Measurements from ENCODE around the gene DEPDC7.
"Not testable (repeated sequence)": the region's sequence is repeated elsewhere in the genome, so short reads cannot be mapped to it uniquely, and the experiment has no call there.

Gene DEPDC7

GRCh38 chr11:33027233-33027632 lies 11.6 kb downstream of the DEPDC7 start:
- H3K4ac ChIP-seq (ENCODE audit: low read depth in 1 of 2, low read length in 2 of 2) = no peak overlapping the region
- H2AK5ac ChIP-seq (ENCODE audit: low read length, severe bottlenecking) = no peak overlapping the region
- no peak for DNase-seq
- WGBS = 93% methylated on average over 2 of the region's 2 CpGs
- H3K4me3 ChIP-seq (ENCODE audit: insufficient read depth in 1 of 2, low read depth in 1 of 2, low read length in 2 of 2) = no peak overlapping the region
- no peak overlapping the region for H4K8ac ChIP-seq (ENCODE audit: low read length)
- peaks cover 6% of the 10 kb centered on the region for H3K79me1 ChIP-seq (replicated peaks; ENCODE audit: low read length, poor library complexity, severe bottlenecking)
- H3K4me1 ChIP-seq (ENCODE audit: control insufficient read depth, insufficient read depth, low read depth, low read length) = no peaks in the 10 kb centered on the region
- no peak overlapping the region for H3K14ac ChIP-seq (ENCODE audit: low read length in 2 of 2)
- H2BK120ac ChIP-seq (ENCODE audit: low read depth, low read length) = no peak overlapping the region
- H2BK12ac ChIP-seq (ENCODE audit: low read length in 2 of 2) = no peak overlapping the region
- no peak overlapping the region for H2BK5ac ChIP-seq (ENCODE audit: low read depth, low read length, poor library complexity, severe bottlenecking)
- H3K23ac ChIP-seq (ENCODE audit: low read length in 2 of 2) = no peak overlapping the region
- no peak overlapping the region for H3K18ac ChIP-seq (ENCODE audit: low read depth in 1 of 2, low read length in 2 of 2)
- H3K27me3 ChIP-seq (ENCODE audit: control insufficient read depth in 1 of 2, insufficient read depth in 1 of 2, low read length in 2 of 2) = no peaks in the 10 kb centered on the region
- H3K27ac ChIP-seq (ENCODE audit: low read length, poor library complexity, severe bottlenecking) = no peak overlapping the region
- no peak overlapping the region for H3K9ac ChIP-seq (ENCODE audit: low read length)
- H2BK15ac ChIP-seq (ENCODE audit: low read depth, poor library complexity, severe bottlenecking) = no peak overlapping the region
- no peaks in the 10 kb centered on the region for H3K9me3 ChIP-seq (ENCODE audit: control insufficient read depth, low read length)
- H3K4me2 ChIP-seq (ENCODE audit: low read length, poor library complexity, severe bottlenecking) = no peak overlapping the region
- H2AFZ ChIP-seq (ENCODE audit: low read depth, low read length) = no peak overlapping the region
- H4K91ac ChIP-seq (ENCODE audit: low read length) = no peak overlapping the region
- peaks cover 0 to 4% of the 10 kb centered on the region in 2 experiments for H3K36me3 ChIP-seq (ENCODE audit: control insufficient read depth in 1 of 2, insufficient read depth in 2 of 2, low read depth in 1 of 2, low read length in 2 of 2)

GRCh38 chr11:33027846-33028536 lies 12.3 kb downstream of the DEPDC7 start:
- Histone ChIP-seq H4K8ac (ENCODE audit: low read length) (no peak overlapping the region), H4K91ac (ENCODE audit: low read length) (no peak overlapping the region), H3K79me1 (replicated peaks; ENCODE audit: low read length, poor library complexity, severe bottlenecking) (peaks cover 6% of the 10 kb centered on the region), H3K18ac (ENCODE audit: low read depth in 1 of 2, low read length in 2 of 2) (no peak overlapping the region), H3K14ac (ENCODE audit: low read length in 2 of 2) (no peak overlapping the region), H3K23ac (ENCODE audit: low read length in 2 of 2) (no peak overlapping the region), H2BK12ac (ENCODE audit: low read length in 2 of 2) (no peak overlapping the region), H3K27ac (ENCODE audit: low read length, poor library complexity, severe bottlenecking) (no peak overlapping the region), H3K4me3 (ENCODE audit: insufficient read depth in 1 of 2, low read depth in 1 of 2, low read length in 2 of 2) (no peak overlapping the region), H3K9me3 (ENCODE audit: control insufficient read depth, low read length) (no peaks in the 10 kb centered on the region), H3K9ac (ENCODE audit: low read length) (no peak overlapping the region), H3K4me2 (ENCODE audit: low read length, poor library complexity, severe bottlenecking) (no peak overlapping the region), H2BK15ac (ENCODE audit: low read depth, poor library complexity, severe bottlenecking) (no peak overlapping the region), H2AK5ac (ENCODE audit: low read length, severe bottlenecking) (no peak overlapping the region), H3K27me3 (ENCODE audit: control insufficient read depth in 1 of 2, insufficient read depth in 1 of 2, low read length in 2 of 2) (no peaks in the 10 kb centered on the region), H3K4ac (ENCODE audit: low read depth in 1 of 2, low read length in 2 of 2) (no peak overlapping the region), H2AFZ (ENCODE audit: low read depth, low read length) (no peak overlapping the region), H3K36me3 (ENCODE audit: control insufficient read depth in 1 of 2, insufficient read depth in 2 of 2, low read depth in 1 of 2, low read length in 2 of 2) (peaks cover 0 to 7% of the 10 kb centered on the region in 2 experiments), H2BK5ac (ENCODE audit: low read depth, low read length, poor library complexity, severe bottlenecking) (no peak overlapping the region), H3K4me1 (ENCODE audit: control insufficient read depth, insufficient read depth, low read depth, low read length) (no peaks in the 10 kb centered on the region), H2BK120ac (ENCODE audit: low read depth, low read length) (no peak overlapping the region)
- peak; percentile 22 for DNase-seq
- no CpG with 5 or more reads among the region's 4 CpGs for WGBS

- Histone ChIP-seq H3K18ac (ENCODE audit: low read depth in 1 of 2, low read length in 2 of 2) (no peak overlapping the region), H4K8ac (ENCODE audit: low read length) (no peak overlapping the region), H3K4me3 (ENCODE audit: insufficient read depth in 1 of 2, low read depth in 1 of 2, low read length in 2 of 2) (no peak overlapping the region), H2BK12ac (ENCODE audit: low read length in 2 of 2) (no peak overlapping the region), H2AK5ac (ENCODE audit: low read length, severe bottlenecking) (no peak overlapping the region), H3K27ac (ENCODE audit: low read length, poor library complexity, severe bottlenecking) (no peak overlapping the region), H2BK5ac (ENCODE audit: low read depth, low read length, poor library complexity, severe bottlenecking) (no peak overlapping the region), H2AFZ (ENCODE audit: low read depth, low read length) (no peak overlapping the region), H3K4me1 (ENCODE audit: control insufficient read depth, insufficient read depth, low read depth, low read length) (no peaks in the 10 kb centered on the region), H3K9ac (ENCODE audit: low read length) (no peak overlapping the region), H3K4ac (ENCODE audit: low read depth in 1 of 2, low read length in 2 of 2) (no peak overlapping the region), H3K9me3 (ENCODE audit: control insufficient read depth, low read length) (no peaks in the 10 kb centered on the region), H3K14ac (ENCODE audit: low read length in 2 of 2) (no peak overlapping the region), H3K23ac (ENCODE audit: low read length in 2 of 2) (no peak overlapping the region), H2BK120ac (ENCODE audit: low read depth, low read length) (no peak overlapping the region), H4K91ac (ENCODE audit: low read length) (no peak overlapping the region), H3K79me1 (replicated peaks; ENCODE audit: low read length, poor library complexity, severe bottlenecking) (peaks cover 5% of the 10 kb centered on the region), H3K27me3 (ENCODE audit: control insufficient read depth in 1 of 2, insufficient read depth in 1 of 2, low read length in 2 of 2) (no peaks in the 10 kb centered on the region), H2BK15ac (ENCODE audit: low read depth, poor library complexity, severe bottlenecking) (no peak overlapping the region), H3K4me2 (ENCODE audit: low read length, poor library complexity, severe bottlenecking) (no peak overlapping the region), H3K36me3 (ENCODE audit: control insufficient read depth in 1 of 2, insufficient read depth in 2 of 2, low read depth in 1 of 2, low read length in 2 of 2) (peaks cover 0 to 7% of the 10 kb centered on the region in 2 experiments)
- no peak for DNase-seq
- 94% methylated on average over 2 of the region's 2 CpGs for WGBS
These were observed 12.8 kb downstream of the DEPDC7 start for GRCh38 chr11:33028537-33028914.

GRCh38 chr11:33029218-33029617 lies 13.5 kb downstream of the DEPDC7 start:
- not testable (repeated sequence) for H2AK5ac ChIP-seq (ENCODE audit: low read length, severe bottlenecking); H3K18ac ChIP-seq (ENCODE audit: low read depth in 1 of 2, low read length in 2 of 2); H2AFZ ChIP-seq (ENCODE audit: low read depth, low read length); H4K8ac ChIP-seq (ENCODE audit: low read length); H3K23ac ChIP-seq (ENCODE audit: low read length in 2 of 2); H3K4ac ChIP-seq (ENCODE audit: low read depth in 1 of 2, low read length in 2 of 2); DNase-seq; H3K27me3 ChIP-seq (ENCODE audit: control insufficient read depth in 1 of 2, insufficient read depth in 1 of 2, low read length in 2 of 2); H2BK120ac ChIP-seq (ENCODE audit: low read depth, low read length); H2BK12ac ChIP-seq (ENCODE audit: low read length in 2 of 2); H3K79me1 ChIP-seq (replicated peaks; ENCODE audit: low read length, poor library complexity, severe bottlenecking); H3K4me3 ChIP-seq (ENCODE audit: insufficient read depth in 1 of 2, low read depth in 1 of 2, low read length in 2 of 2); H3K9ac ChIP-seq (ENCODE audit: low read length); H3K4me2 ChIP-seq (ENCODE audit: low read length, poor library complexity, severe bottlenecking); H2BK5ac ChIP-seq (ENCODE audit: low read depth, low read length, poor library complexity, severe bottlenecking); H3K4me1 ChIP-seq (ENCODE audit: control insufficient read depth, insufficient read depth, low read depth, low read length); H3K27ac ChIP-seq (ENCODE audit: low read length, poor library complexity, severe bottlenecking); H3K9me3 ChIP-seq (ENCODE audit: control insufficient read depth, low read length); H3K14ac ChIP-seq (ENCODE audit: low read length in 2 of 2); H3K36me3 ChIP-seq (ENCODE audit: control insufficient read depth in 1 of 2, insufficient read depth in 2 of 2, low read depth in 1 of 2, low read length in 2 of 2); H2BK15ac ChIP-seq (ENCODE audit: low read depth, poor library complexity, severe bottlenecking); H4K91ac ChIP-seq (ENCODE audit: low read length)
- WGBS = 98% methylated on average over 4 of the region's 6 CpGs

All from mesenchymal stem cell (in vitro differentiated cells and primary cell).